Measurements from ENCODE around the gene PPM1K. TPM values are rescaled to one million over a fixed set of nuclear protein-coding genes. Genes with fewer than 3 reads are reported as not detected.
A peak's percentile ranks its signal among the peaks of the same experiment; 100 is the strongest.

Gene PPM1K
- total and polyA plus RNA-seq, 8 donors, result 18.4 to 27.9 (median 22.3) TPM

- no peak for DNase-seq
Measured at GRCh38 chr4:88244816-88245579, 39.4 kb downstream of the PPM1K start.

GRCh38 chr4:88244056-88244455 is 40.3 kb downstream of the PPM1K start:
- no peak for DNase-seq
- TF ChIP-seq CTCF (IDR thresholded peaks at IDR 0.05), result no peak
- no peaks in the 10 kb centered on the region for H3K4me1 ChIP-seq
- H3K4me3 ChIP-seq, result no peak overlapping the region
- no peak overlapping the region for H3K27ac ChIP-seq
- H3K27me3 ChIP-seq, result no peaks in the 10 kb centered on the region
- ATAC-seq, result no peak
- no peaks in the 10 kb centered on the region for H3K36me3 ChIP-seq
- intact Hi-C loops (cut with DNase I), result no loop called here
- H3K9me3 ChIP-seq, result no peaks in the 10 kb centered on the region

More at GRCh38 chr4:88244816-88245579, 39.4 kb downstream of the PPM1K start:
- no peak for TF ChIP-seq CTCF (IDR thresholded peaks at IDR 0.05)
- no peaks in the 10 kb centered on the region for H3K36me3 ChIP-seq
- H3K27me3 ChIP-seq, result no peaks in the 10 kb centered on the region
- no peak overlapping the region for H3K4me3 ChIP-seq
- intact Hi-C loops (cut with DNase I), result no loop called here
- ATAC-seq, result no peak
- no peak overlapping the region for H3K27ac ChIP-seq
- no peaks in the 10 kb centered on the region for H3K4me1 ChIP-seq
- no peaks in the 10 kb centered on the region for H3K9me3 ChIP-seq

GRCh38 chr4:88242144-88242543 is 42.2 kb downstream of the PPM1K start:
- intact Hi-C loops (cut with DNase I), result no loop called here
- DNase-seq, result no peak
- Histone ChIP-seq H3K27ac (no peak overlapping the region), H3K27me3 (no peaks in the 10 kb centered on the region), H3K36me3 (no peaks in the 10 kb centered on the region), H3K4me3 (no peak overlapping the region), H3K9me3 (no peaks in the 10 kb centered on the region), H3K4me1 (no peaks in the 10 kb centered on the region)
- TF ChIP-seq CTCF (IDR thresholded peaks at IDR 0.05), result no peak
- ATAC-seq, result no peak

DNA sequence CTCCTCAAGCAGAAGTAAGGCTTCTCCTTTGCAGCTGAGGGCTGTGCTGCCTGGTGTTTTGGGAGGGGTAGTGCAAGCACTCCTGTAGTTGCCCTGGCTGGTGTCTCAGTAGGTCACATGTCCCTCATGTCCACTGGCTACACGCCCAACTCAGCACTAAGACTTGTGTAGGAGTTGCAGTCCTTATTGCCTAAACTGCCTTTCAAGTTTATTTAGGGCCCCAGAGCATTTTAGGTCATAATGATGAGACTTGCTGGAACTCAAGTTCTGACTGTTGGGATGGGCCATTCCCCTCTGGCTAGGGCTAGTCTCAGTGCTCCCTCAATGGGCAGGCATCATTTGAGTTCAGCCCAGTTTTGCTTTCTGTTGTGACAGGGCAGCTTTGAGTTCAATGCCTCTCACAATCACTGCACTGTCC is 44.1 kb downstream of the PPM1K start:
- Histone ChIP-seq H3K4me1 (no peaks in the 10 kb centered on the region), H3K36me3 (no peaks in the 10 kb centered on the region), H3K27me3 (no peaks in the 10 kb centered on the region), H3K4me3 (no peak overlapping the region), H3K9me3 (no peaks in the 10 kb centered on the region), H3K27ac (no peak overlapping the region)
- TF ChIP-seq CTCF (IDR thresholded peaks at IDR 0.05), result no peak
- ATAC-seq, result peak; percentile 80
- DNase-seq, result peak in 1 of 4 donors; percentile 73
- intact Hi-C loops (cut with DNase I), result no loop called here

GRCh38 chr4:88230969-88231771 is 53.2 kb downstream of the PPM1K start:
- Histone ChIP-seq H3K27me3 (no peaks in the 10 kb centered on the region), H3K36me3 (no peaks in the 10 kb centered on the region), H3K4me3 (peak overlapping the region; percentile 12 to 15), H3K4me1 (no peaks in the 10 kb centered on the region), H3K27ac (peak overlapping the region; percentile 53 to 76), H3K9me3 (peaks cover 0 to 4% of the 10 kb centered on the region in 2 donors)
- DNase-seq (peak in 2 of 4 donors; percentile 55 to 62), ATAC-seq (peak; percentile 34)
- intact Hi-C loops (cut with DNase I), result no loop called here
- no peak for TF ChIP-seq CTCF (IDR thresholded peaks at IDR 0.05)

Data from left lung (tissue), 10 donors.